HepG2 (cell line): ENCODE results near the gene CFL1. TPM values are rescaled to one million over a fixed set of nuclear protein-coding genes. Genes with fewer than 3 reads are reported as not detected.

Experiments used
- ATF2 ChIP-seq: sonication (generic); formaldehyde crosslinking; IDR thresholded peaks from 2 replicates; pipeline ENCODE4 v1.4.0; 2020; ENCODE audit warnings: missing genetic modification reagents
- BCL6 ChIP-seq: IDR thresholded peaks from 2 replicates; pipeline ENCODE4 v1.6.1; 2016; ENCODE audit warnings: missing genetic modification reagents, missing compliant biosample characterization
- BRCA1 ChIP-seq: sonication (generic); formaldehyde crosslinking; IDR thresholded peaks from 2 replicates; pipeline ENCODE4 v1.4.0; 2020; ENCODE audit warnings: missing genetic modification reagents
- CREB1 ChIP-seq, 2 experiments: fragments of 450-650 bp in 1 of 2; IDR thresholded peaks; 2 replicates each; pipeline ENCODE4 v1.6.1; 2016 to 2017; ENCODE audit warnings: control low read depth in 1 of 2, mild to moderate bottlenecking in 1 of 2, missing compliant biosample characterization in 1 of 2, missing genetic modification characterization in 1 of 2
- FOXP1 ChIP-seq, 2 experiments: fragments of 450-650 bp in 1 of 2; IDR thresholded peaks; 2 replicates each; pipeline ENCODE4 v1.6.1; 2017 to 2018; ENCODE audit warnings: antibody characterized with exemption in 1 of 2
- HOMEZ ChIP-seq: IDR thresholded peaks from 2 replicates; pipeline ENCODE4 v1.6.1; 2016; ENCODE audit warnings: low read depth
- HOXA5 ChIP-seq: sonication (generic); formaldehyde crosslinking; IDR thresholded peaks from 2 replicates; pipeline ENCODE4 v1.4.0; 2020; ENCODE audit warnings: missing genetic modification reagents
- IRF2 ChIP-seq: IDR thresholded peaks from 2 replicates; pipeline ENCODE4 v1.6.1; 2018; ENCODE audit warnings: missing genetic modification reagents, missing compliant biosample characterization
- KDM5A ChIP-seq: fragments of 200-600 bp; sonication (generic); IDR thresholded peaks from 2 replicates; pipeline ENCODE4 v1.7.0; 2018; ENCODE audit warnings: antibody characterized with exemption, mild to moderate bottlenecking, low read length, borderline replicate concordance
- NFRKB ChIP-seq: fragments of 450-650 bp; IDR thresholded peaks from 2 replicates; pipeline ENCODE4 v1.6.1; 2017
- PATZ1 ChIP-seq: sonication (generic); formaldehyde crosslinking; IDR thresholded peaks from 2 replicates; pipeline ENCODE4 v1.4.0; 2020; ENCODE audit warnings: missing genetic modification reagents
- POGK ChIP-seq: sonication (generic); formaldehyde crosslinking; conservative IDR thresholded peaks from 2 replicates; pipeline ENCODE4 v1.8.0; 2022; ENCODE audit warnings: mild to moderate bottlenecking, moderate library complexity, missing genetic modification reagents
- ZC3H4 ChIP-seq: sonication (generic); formaldehyde crosslinking; IDR thresholded peaks from 2 replicates; pipeline ENCODE4 v1.4.0; 2020; ENCODE audit warnings: missing genetic modification reagents, borderline replicate concordance
- ZFP82 ChIP-seq: sonication (generic); formaldehyde crosslinking; IDR thresholded peaks from 2 replicates; pipeline ENCODE4 v1.5.1; 2020; ENCODE audit warnings: mild to moderate bottlenecking, missing genetic modification reagents, borderline replicate concordance
- ZNF282 ChIP-seq: fragments of 450-650 bp; IDR thresholded peaks from 2 replicates; pipeline ENCODE4 v1.6.1; 2018; ENCODE audit not compliant: partially characterized antibody
- ZNF362 ChIP-seq: sonication (generic); formaldehyde crosslinking; IDR thresholded peaks from 2 replicates; pipeline ENCODE4 v1.4.0; 2020; ENCODE audit warnings: missing genetic modification reagents, mild to moderate bottlenecking, borderline replicate concordance
- ZNF446 ChIP-seq: sonication (generic); formaldehyde crosslinking; IDR thresholded peaks from 2 replicates; pipeline ENCODE4 v1.5.0; 2020; ENCODE audit warnings: mild to moderate bottlenecking, missing genetic modification reagents
- ZNF546 ChIP-seq: sonication (generic); formaldehyde crosslinking; conservative IDR thresholded peaks from 2 replicates; pipeline ENCODE4 v1.8.1; 2023; ENCODE audit warnings: mild to moderate bottlenecking, missing genetic modification reagents
- ZNF562 ChIP-seq: sonication (generic); formaldehyde crosslinking; IDR thresholded peaks from 2 replicates; pipeline ENCODE4 v1.8.0; 2022; ENCODE audit warnings: missing genetic modification reagents, borderline replicate concordance
- ZNF619 ChIP-seq: sonication (generic); formaldehyde crosslinking; IDR thresholded peaks from 2 replicates; pipeline ENCODE4 v1.4.0; 2020; ENCODE audit warnings: mild to moderate bottlenecking, missing genetic modification reagents
- ZNF772 ChIP-seq: sonication (generic); formaldehyde crosslinking; IDR thresholded peaks from 2 replicates; pipeline ENCODE4 v1.5.0; 2020; ENCODE audit warnings: mild to moderate bottlenecking, missing genetic modification reagents
- ZNF775 ChIP-seq: sonication (generic); formaldehyde crosslinking; IDR thresholded peaks from 2 replicates; pipeline ENCODE4 v1.4.0; 2020; ENCODE audit warnings: missing genetic modification reagents, mild to moderate bottlenecking, moderate library complexity, borderline replicate concordance
- polyA plus RNA-seq, 8 experiments: library from polyadenylated mRNA; depleted of rRNA in 3 of 8; stranded (reverse) in 7 of 8; unstranded in 1 of 8; fragments of >200 nt; fragmentation: Illumina TruSeq in 4 of 8; extraction: Trizol in 4 of 8; gene quantifications; 2 replicates each; pipeline versions ENCODE4 v1.2.1 to v1.2.3, GENCODE V29; 2011 to 2016; ENCODE audit warnings: low read depth in 4 of 8, missing spikeins in 1 of 8, mixed read lengths in 1 of 8; ENCODE audit not compliant: insufficient read depth in 1 of 8
- total RNA-seq, 5 experiments: library from RNA; depleted of rRNA; stranded (reverse); fragments of >200 nt; fragmentation: Illumina TruSeq; extraction: Trizol; gene quantifications; 2 replicates each; pipeline ENCODE4 v1.2.3, GENCODE V29; 2016; ENCODE audit warnings: low read depth in 1 of 5

The CFL1 gene
- total and polyA plus RNA-seq, 2 of the 13 experiments (the other 11 are each of a cell fraction or from before 2014, with no cell fraction given), result 379 to 383 TPM

- TF ChIP-seq ATF2 (CRISPR knock-in tag) (peak; percentile 52; the same call in 1 of the 2 replicates), BCL6 (CRISPR knock-in tag) (peak; percentile 55; the same call in 1 of the 2 replicates), ZNF562 (CRISPR knock-in tag) (no peak), CREB1 (IDR thresholded peaks at IDR 0.05) (peak; percentile 79), CREB1 (CRISPR knock-in tag; IDR thresholded peaks at IDR 0.05) (peak; percentile 92), ZNF619 (CRISPR knock-in tag) (no peak), ZNF775 (CRISPR knock-in tag) (no peak), ZNF546 (CRISPR knock-in tag) (no peak; the same call in 1 of the 2 replicates), IRF2 (CRISPR knock-in tag) (peak; percentile 28; the same call in 1 of the 2 replicates), POGK (peak; percentile 91), ZNF772 (CRISPR knock-in tag) (no peak), ZFP82 (CRISPR knock-in tag) (no peak), ZNF282 (no peak), HOXA5 (no peak), ZC3H4 (CRISPR knock-in tag) (no peak), ZNF446 (CRISPR knock-in tag) (no peak; the same call in 1 of the 2 replicates), FOXP1 (IDR thresholded peaks at IDR 0.05) (no peak), FOXP1 (CRISPR knock-in tag; IDR thresholded peaks at IDR 0.05) (no peak), NFRKB (no peak), BRCA1 (CRISPR knock-in tag) (no peak), KDM5A (no peak), PATZ1 (CRISPR knock-in tag) (peak; percentile 79), HOMEZ (CRISPR knock-in tag) (no peak), ZNF362 (CRISPR knock-in tag) (no peak)
These were observed 42.3 kb upstream of the CFL1 start, which contains the start of gene FOSL1 (continued) for GRCh38 chr11:65900125-65900898.
